K562 (cell line): ENCODE data around the gene IFNAR2. TPM values are rescaled to one million over a fixed set of nuclear protein-coding genes. Genes with fewer than 3 reads are reported as not detected.

Source experiments
- ATAC-seq: fragments of 200-7000 bp; cut with Tn5 transposase; 3 replicates; pipeline ENCODE4 v1.9.1; 2020; ENCODE audit warnings: moderate library complexity
- BruUV-seq: library from RNA; stranded (reverse); fragments of 400-500 nt; replicated peaks from 2 replicates; lab custom pipeline; 2021; lab: Mats Ljungman, UMichigan
- CTCF ChIA-PET: fragments of 300-600 bp; formaldehyde crosslinking; extraction: SDS; loops from one replicate; lab custom pipeline; 2021; ENCODE audit warnings: low intra/inter-chr PET ratio; lab: Yijun Ruan, JAX
- POLR2A ChIA-PET: fragments of 300-600, 350-650 bp; sonication (Branson Sonifier 250); formaldehyde crosslinking; extraction: SDS; loops from one replicate; lab custom pipeline; 2021; ENCODE audit warnings: antibody characterized with exemption, inconsistent platforms; lab: Yijun Ruan, JAX
- DNase-seq, 4 experiments: peaks; one replicate each; pipeline versions ENCODE4 v3.0.0 to v3.0.0-alpha.2; 2011 to 2018; ENCODE audit warnings: low spot score in 3 of 4, mixed read lengths in 3 of 4; ENCODE audit errors: extremely low read depth in 1 of 4
- FAIRE-seq: peaks from 2 replicates; lab custom pipeline; 2011; peaks lifted over from hg19 to GRCh38; lab: Jason Lieb, UNC
- H2AFZ ChIP-seq: 2 replicates; pipeline ENCODE4 v1.6.0; 2011; ENCODE audit warnings: low read depth, low read length, control low read depth, inconsistent platforms
- H3K27ac ChIP-seq: fragments of 200-600 bp; 3 replicates; pipeline ENCODE4 v1.8.0; 2011; ENCODE audit warnings: low read depth, mild to moderate bottlenecking, control low read depth, inconsistent platforms, low read length, moderate library complexity, mixed read lengths; ENCODE audit errors: extremely low read depth
- H3K27me3 ChIP-seq, 2 experiments: fragments of 300-600 bp in 1 of 2; 2 replicates in 1 of 2; 3 replicates in 1 of 2; pipeline versions ENCODE4 v1.6.0 to v1.8.0; 2011; ENCODE audit warnings: inconsistent platforms in 2 of 2, low read length in 2 of 2, mild to moderate bottlenecking in 1 of 2, mixed read lengths in 1 of 2, moderate library complexity in 1 of 2; ENCODE audit not compliant: control insufficient read depth in 2 of 2, insufficient read depth in 2 of 2
- H3K36me3 ChIP-seq: fragments of 300-600 bp; 3 replicates; pipeline ENCODE4 v1.8.0; 2011; ENCODE audit warnings: mild to moderate bottlenecking, low read length, inconsistent platforms; ENCODE audit not compliant: control insufficient read depth, insufficient read depth
- H3K4me1 ChIP-seq, 2 experiments: fragments of 200-600 bp in 1 of 2; replicated peaks in 1 of 2; 2 replicates in 1 of 2; 3 replicates in 1 of 2; pipeline versions ENCODE4 v1.5.1 to v1.8.0; 2011; ENCODE audit warnings: inconsistent platforms in 2 of 2, low read length in 2 of 2, mild to moderate bottlenecking in 1 of 2, mixed read lengths in 1 of 2, moderate library complexity in 1 of 2; ENCODE audit not compliant: control insufficient read depth in 2 of 2, insufficient read depth in 2 of 2
- H3K4me2 ChIP-seq: 2 replicates; pipeline ENCODE4 v1.6.1; 2011; ENCODE audit warnings: low read length, control low read depth, inconsistent platforms, mixed read lengths; ENCODE audit not compliant: insufficient read depth
- H3K4me3 ChIP-seq: fragments of 200-600 bp; sonication (generic), shearing (Covaris generic); 2 replicates; pipeline ENCODE4 v1.5.1; 2016; ENCODE audit warnings: control low read depth, inconsistent platforms
- H3K79me2 ChIP-seq: fragments of 200-600 bp; 3 replicates; pipeline ENCODE4 v1.8.0; 2011; ENCODE audit warnings: low read length, inconsistent platforms; ENCODE audit not compliant: control insufficient read depth, insufficient read depth
- H3K9ac ChIP-seq, 2 experiments: 2 replicates each; pipeline versions ENCODE4 v1.6.0 to v1.6.1; 2011; ENCODE audit warnings: low read depth in 2 of 2, low read length in 2 of 2, control low read depth in 1 of 2, inconsistent platforms in 1 of 2, mild to moderate bottlenecking in 1 of 2, mixed read lengths in 1 of 2; ENCODE audit not compliant: insufficient read depth in 1 of 2
- H3K9me1 ChIP-seq: one replicate; pipeline ENCODE4 v1.6.0; 2011; ENCODE audit warnings: inconsistent platforms, mild to moderate bottlenecking, low read length, moderate library complexity; ENCODE audit not compliant: control insufficient read depth, insufficient read depth
- H3K9me3 ChIP-seq: replicated peaks from 2 replicates; pipeline ENCODE4 v1.5.1; 2011; ENCODE audit warnings: low read depth, low read length, inconsistent platforms; ENCODE audit not compliant: control insufficient read depth, insufficient read depth
- H4K20me1 ChIP-seq: replicated peaks from 2 replicates; pipeline ENCODE4 v1.6.1; 2011; ENCODE audit warnings: low read length, inconsistent platforms, mixed read lengths; ENCODE audit not compliant: control insufficient read depth, insufficient read depth
- CEBPG ChIP-seq, 3 experiments: fragments of 200-800 bp in 1 of 3; sonication (Bioruptor generic) in 1 of 3; sonication (generic) in 1 of 3; formaldehyde crosslinking in 1 of 3; IDR thresholded peaks in 2 of 3; conservative IDR thresholded peaks in 1 of 3; 2 replicates each; pipeline versions ENCODE4 v1.6.1 to v1.8.0; 2016 to 2022; ENCODE audit warnings: missing compliant biosample characterization in 2 of 3, missing genetic modification characterization in 2 of 3, mild to moderate bottlenecking in 1 of 3, missing genetic modification reagents in 1 of 3
- EGR1 ChIP-seq: fragments of 450-650 bp; conservative IDR thresholded peaks from 2 replicates; pipeline ENCODE4 v1.6.1; 2017; ENCODE audit warnings: mild to moderate bottlenecking
- HDAC6 ChIP-seq: IDR thresholded peaks from 2 replicates; pipeline ENCODE4 v1.6.1; 2012; ENCODE audit warnings: low read depth, mild to moderate bottlenecking, control low read depth, inconsistent platforms, low read length, moderate library complexity
- MAX ChIP-seq: sonication (generic); formaldehyde crosslinking; IDR thresholded peaks from 2 replicates; pipeline ENCODE4 v1.9.0; 2022; ENCODE audit warnings: mild to moderate bottlenecking, missing genetic modification reagents
- PHF20 ChIP-seq: fragments of 450-650 bp; IDR thresholded peaks from 2 replicates; pipeline ENCODE4 v1.6.1; 2018; ENCODE audit not compliant: partially characterized antibody
- SMAD2 ChIP-seq: fragments of 150-350 bp; IDR thresholded peaks from 2 replicates; pipeline ENCODE4 v1.6.1; 2014; ENCODE audit warnings: low read depth, mild to moderate bottlenecking, low read length
- SPI1 ChIP-seq: IDR thresholded peaks from 2 replicates; pipeline ENCODE4 v1.6.1; 2011; ENCODE audit warnings: low read depth, low read length, control low read depth, borderline replicate concordance
- ZFX ChIP-seq: sonication (generic); formaldehyde crosslinking; IDR thresholded peaks from 2 replicates; pipeline ENCODE4 v1.8.0; 2022; ENCODE audit warnings: mild to moderate bottlenecking, missing genetic modification reagents, moderate library complexity
- ZNF175 ChIP-seq: fragments of 200-800 bp; sonication (Bioruptor generic); IDR thresholded peaks from 2 replicates; pipeline ENCODE4 v1.6.1; 2016; ENCODE audit warnings: low read depth, mild to moderate bottlenecking, missing genetic modification characterization, missing compliant biosample characterization
- ZNF24 ChIP-seq: fragments of 450-650 bp; IDR thresholded peaks from 2 replicates; pipeline ENCODE4 v1.6.1; 2016
- ZNF444 ChIP-seq: fragments of 250-450 bp; sonication (Bioruptor Pico); IDR thresholded peaks from 2 replicates; pipeline ENCODE4 v1.4.0; 2020; ENCODE audit warnings: mild to moderate bottlenecking, moderate library complexity
- ZNF740 ChIP-seq, 3 experiments: fragments of 200-800 bp in 1 of 3; sonication (Bioruptor generic) in 1 of 3; sonication (generic) in 1 of 3; formaldehyde crosslinking in 1 of 3; IDR thresholded peaks; 2 replicates each; pipeline versions ENCODE4 v1.6.1 to v1.8.0; 2016 to 2022; ENCODE audit warnings: mild to moderate bottlenecking in 2 of 3, missing compliant biosample characterization in 2 of 3, missing genetic modification characterization in 2 of 3, missing genetic modification reagents in 1 of 3
- ZNF75A ChIP-seq: fragments of 450-650 bp; formaldehyde crosslinking; IDR thresholded peaks from 2 replicates; pipeline ENCODE4 v1.4.0; 2020; ENCODE audit warnings: mild to moderate bottlenecking
- ZNF830 ChIP-seq: fragments of 250-450 bp; sonication (Bioruptor Pico); IDR thresholded peaks from 2 replicates; pipeline ENCODE4 v1.5.0; 2021; ENCODE audit warnings: mild to moderate bottlenecking
- WGBS: fragments of 100-300 bp; shearing (Covaris generic); methylation state at CpG from one replicate; pipeline ENCODE4 v1.1.6; 2016; ENCODE audit warnings: low coverage, mixed read lengths; ENCODE audit not compliant: insufficient coverage; ENCODE audit errors: missing lambda C conversion rate; 5-methylcytosine and 5-hydroxymethylcytosine counted together
- in situ Hi-C: fragments of 300-500 bp; cut with MboI; formaldehyde crosslinking; loops from 4 replicates; pipeline ENCODE4 v1.15.0; 2018; ENCODE audit warnings: inconsistent platforms, mixed read lengths
- intact Hi-C: fragments of 100-400 bp; cut with micrococcal nuclease; formaldehyde crosslinking; loops from 2 replicates; pipeline ENCODE4 v1.14.2; 2022
- polyA plus RNA-seq, 8 experiments: library from polyadenylated mRNA; depleted of rRNA in 4 of 8; stranded (reverse) in 5 of 8; unstranded in 3 of 8; fragments of >200 nt; fragmentation: Nextera tagmentation in 2 of 8; fragmentation: Illumina TruSeq in 1 of 8; extraction: Ambion mirVana in 2 of 8; extraction: Trizol in 1 of 8; gene quantifications; 2 replicates each; pipeline versions ENCODE4 v1.2.1 to v1.2.3, GENCODE V29; 2011 to 2014; ENCODE audit warnings: inconsistent platforms in 1 of 8, missing spikeins in 1 of 8
- total RNA-seq, 7 experiments: library from RNA; depleted of rRNA in 6 of 7; stranded (reverse); fragments of >200 nt in 6 of 7; fragmentation: Illumina TruSeq in 2 of 7; extraction: Trizol in 2 of 7; gene quantifications; 2 replicates each; pipeline versions ENCODE4 v1.2.1 to v1.2.3, GENCODE V29; 2011 to 2021; ENCODE audit warnings: low replicate concordance in 1 of 7

Gene IFNAR2
- total and polyA plus RNA-seq, 9 of the 15 experiments (the other 6 are each of a cell fraction or from before 2014, with no cell fraction given): 1.7 to 48.3 (median 8.4) TPM

DNA sequence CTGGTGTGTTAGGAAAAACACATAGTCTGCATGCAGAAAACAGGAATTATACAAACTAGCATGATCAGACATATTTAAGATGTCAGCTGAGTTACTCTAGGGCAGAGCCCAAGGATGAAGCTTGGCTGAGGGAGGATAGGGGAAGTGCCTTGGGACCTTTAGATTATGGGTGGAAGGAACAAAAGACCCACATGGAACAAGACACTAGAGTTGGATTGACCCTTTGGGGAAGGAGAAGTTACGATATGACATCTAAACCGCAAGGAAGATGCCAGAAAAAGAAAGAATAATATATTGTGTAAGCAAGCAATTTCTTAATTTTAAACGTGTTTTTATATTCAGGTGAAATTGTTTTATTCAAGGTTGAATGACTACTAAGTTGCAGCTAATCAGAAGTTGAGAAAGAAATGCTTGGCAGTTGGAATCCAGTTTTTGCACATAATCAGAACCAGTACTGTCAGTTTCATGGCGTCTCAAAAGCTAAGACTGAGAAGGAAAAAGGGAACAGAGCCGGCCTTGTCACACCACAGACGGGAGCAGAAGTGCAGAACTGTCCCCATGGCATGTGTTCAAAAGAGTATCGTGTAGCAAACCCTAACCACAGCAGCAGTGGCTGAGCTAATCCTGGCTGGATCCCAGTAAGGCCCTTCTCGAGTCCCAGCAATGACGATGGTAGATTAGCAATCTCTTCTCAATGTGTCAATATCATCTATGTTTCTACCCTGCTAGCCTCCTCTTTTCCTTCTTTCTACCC is 31.2 kb upstream of the IFNAR2 start:
- 0 out of 3 replicates have a peak, but pooled peaks have one; percentile 10 for ATAC-seq
- Histone ChIP-seq H3K9me3 (no peaks in the 10 kb centered on the region), H3K9ac (no peak overlapping the region), H3K27me3 (peaks cover 11 to 15% of the 10 kb centered on the region in 2 experiments), H3K79me2 (no peaks in the 10 kb centered on the region), H3K4me2 (no peak overlapping the region), H2AFZ (no peak overlapping the region), H3K9me1 (no peaks in the 10 kb centered on the region), H4K20me1 (no peaks in the 10 kb centered on the region), H3K4me3 (no peak overlapping the region), H3K4me1 (peaks cover 2 to 5% of the 10 kb centered on the region in 2 experiments; a peak in 4 of 5 replicates), H3K27ac (no peak overlapping the region), H3K36me3 (no peaks in the 10 kb centered on the region)
- ChIA-PET POLR2A (no interaction called here), CTCF (interaction anchor here (0.9 to 3.7 kb wide), 5 partner anchors 162 to 252 kb away, joined by 3 to 54 read pairs (median 11); no protein-coding TSS in a partner anchor)
- in situ Hi-C loops (loop anchor here (5.0 to 25.0 kb wide), 6 partner anchors 179 to 536 kb away; no protein-coding TSS in a partner anchor), intact Hi-C loops (loop anchor here (1.0 to 5.0 kb wide), 7 partner anchors 69 to 546 kb away; partner anchors contain the start of gene IL10RB)
- peak; percentile 65; the same call in 1 of the 2 replicates for TF ChIP-seq SPI1
- TF ChIP-seq ZFX (CRISPR knock-in tag): 0 out of 2 replicates have a peak, but pooled peaks have one; percentile 11
- no peak for TF ChIP-seq ZNF175 (CRISPR knock-in tag)
- no peak for TF ChIP-seq PHF20
- no peak for TF ChIP-seq SMAD2
- no peak for TF ChIP-seq ZNF444 (CRISPR knock-in tag)
- 0 out of 2 replicates have a peak, but pooled peaks have one; percentile 31 for TF ChIP-seq MAX (CRISPR knock-in tag)
- no peak for TF ChIP-seq ZNF24
- no peak for TF ChIP-seq EGR1
- TF ChIP-seq CEBPG (CRISPR knock-in tag; IDR thresholded peaks at IDR 0.05): peak; percentile 44; the same call in 1 of the 2 replicates
- TF ChIP-seq CEBPG (tag; conservative IDR thresholded peaks at IDR 0.05 in 1 of 2, IDR thresholded peaks at IDR 0.05 in 1 of 2): no peak
- TF ChIP-seq ZNF75A (CRISPR knock-in tag): no peak
- no peak for TF ChIP-seq HDAC6
- TF ChIP-seq ZNF740 (CRISPR knock-in tag; IDR thresholded peaks at IDR 0.05): no peak
- TF ChIP-seq ZNF740 (tag; IDR thresholded peaks at IDR 0.05): no peak
- no peak for TF ChIP-seq ZNF830 (CRISPR knock-in tag)
- BruUV-seq: no TSS peak
- WGBS: 3% methylated on average over 9 of the region's 9 CpGs
- no peak for DNase-seq
- FAIRE-seq: no peak
